PC-9 (cell line): ENCODE measurements around the gene HEG1. TPM values are rescaled to one million over a fixed set of nuclear protein-coding genes. Genes with fewer than 3 reads are reported as not detected.

Experiments
- BruUV-seq: library from RNA; stranded (reverse); fragments of 400-500 nt; replicated peaks from 2 replicates; lab custom pipeline; 2021; lab: Mats Ljungman, UMichigan
- CTCF ChIA-PET: fragments of 300-600 bp; sonication (Branson Sonifier 250); formaldehyde crosslinking; loops from one replicate; lab custom pipeline; 2022; ENCODE audit warnings: antibody characterized with exemption; lab: Charles Lee
- POLR2A ChIA-PET: fragments of 300-600 bp; sonication (Branson Sonifier 250); formaldehyde crosslinking; loops from one replicate; lab custom pipeline; 2022; ENCODE audit warnings: antibody characterized with exemption; ENCODE audit not compliant: unreplicated experiment; lab: Charles Lee
- DNase-seq, 2 experiments: peaks; one replicate each; pipeline versions ENCODE4 v3.0.0 to v3.0.0-alpha.2; 2015 to 2022; ENCODE audit warnings: mixed read lengths in 1 of 2
- H2AFZ ChIP-seq: fragments of 200-600 bp; sonication (generic); 2 replicates; pipeline ENCODE4 v1.8.1; 2017; ENCODE audit warnings: antibody characterized with exemption
- H3F3A ChIP-seq: fragments of 200-600 bp; sonication (generic); 2 replicates; pipeline ENCODE4 v1.8.1; 2017; ENCODE audit warnings: antibody characterized with exemption, mild to moderate bottlenecking, low read depth; ENCODE audit not compliant: insufficient read depth
- H3K27ac ChIP-seq: fragments of 200-600 bp; sonication (generic); 2 replicates; pipeline ENCODE4 v1.6.1; 2016; ENCODE audit warnings: mixed run types
- H3K27me3 ChIP-seq: fragments of 200-600 bp; sonication (generic); 2 replicates; pipeline ENCODE4 v1.6.1; 2016; ENCODE audit warnings: low read depth, mixed run types; ENCODE audit not compliant: insufficient read depth
- H3K36me3 ChIP-seq: fragments of 200-600 bp; sonication (generic); 2 replicates; pipeline ENCODE4 v1.6.1; 2016; ENCODE audit warnings: low read depth, mixed run types
- H3K4me1 ChIP-seq: fragments of 200-600 bp; sonication (generic); replicated peaks from 2 replicates; pipeline ENCODE4 v1.6.1; 2016; ENCODE audit warnings: mixed run types; ENCODE audit not compliant: insufficient read depth
- H3K4me2 ChIP-seq: fragments of 200-600 bp; sonication (generic); 2 replicates; pipeline ENCODE4 v1.6.1; 2017; ENCODE audit warnings: mixed run types
- H3K4me3 ChIP-seq: fragments of 200-600 bp; sonication (generic); 2 replicates; pipeline ENCODE4 v1.6.1; 2016; ENCODE audit warnings: mixed run types
- H3K79me2 ChIP-seq: fragments of 200-600 bp; sonication (generic); 2 replicates; pipeline ENCODE4 v1.6.1; 2017; ENCODE audit warnings: low read depth, mixed run types
- H3K9me2 ChIP-seq: fragments of 200-600 bp; sonication (generic); 2 replicates; pipeline ENCODE4 v1.8.1; 2017; ENCODE audit warnings: mild to moderate bottlenecking; ENCODE audit not compliant: insufficient read depth
- H3K9me3 ChIP-seq: fragments of 200-600 bp; sonication (generic); 2 replicates; pipeline ENCODE4 v1.8.1; 2016; ENCODE audit warnings: low read depth; ENCODE audit not compliant: insufficient read depth
- H4K20me1 ChIP-seq: fragments of 200-600 bp; sonication (generic); 2 replicates; pipeline ENCODE4 v1.8.1; 2017; ENCODE audit not compliant: insufficient read depth
- EZH2 ChIP-seq: fragments of 200-600 bp; sonication (generic); IDR thresholded peaks from 2 replicates; pipeline ENCODE4 v1.8.0; 2017; ENCODE audit warnings: antibody characterized with exemption, low read depth
- intact Hi-C: fragments of 100-400 bp; cut with micrococcal nuclease; formaldehyde crosslinking; loops from one replicate; pipeline ENCODE4 v1.10.0; 2022; ENCODE audit not compliant: unreplicated experiment
- total RNA-seq: library from RNA; stranded (reverse); gene quantifications from 2 replicates; pipeline ENCODE4 v1.2.3, GENCODE V29; 2021
- TF ChIP-seq, protein P1 (sequence below): fragments of 200-600 bp; sonication (generic); conservative IDR thresholded peaks from 2 replicates; pipeline ENCODE4 v1.6.1; 2017; ENCODE audit warnings: mixed run types, antibody characterized with exemption, mild to moderate bottlenecking, moderate library complexity

Gene HEG1
- total RNA-seq, 1 experiment from 2014 or later, result 33.5 TPM

DNA sequence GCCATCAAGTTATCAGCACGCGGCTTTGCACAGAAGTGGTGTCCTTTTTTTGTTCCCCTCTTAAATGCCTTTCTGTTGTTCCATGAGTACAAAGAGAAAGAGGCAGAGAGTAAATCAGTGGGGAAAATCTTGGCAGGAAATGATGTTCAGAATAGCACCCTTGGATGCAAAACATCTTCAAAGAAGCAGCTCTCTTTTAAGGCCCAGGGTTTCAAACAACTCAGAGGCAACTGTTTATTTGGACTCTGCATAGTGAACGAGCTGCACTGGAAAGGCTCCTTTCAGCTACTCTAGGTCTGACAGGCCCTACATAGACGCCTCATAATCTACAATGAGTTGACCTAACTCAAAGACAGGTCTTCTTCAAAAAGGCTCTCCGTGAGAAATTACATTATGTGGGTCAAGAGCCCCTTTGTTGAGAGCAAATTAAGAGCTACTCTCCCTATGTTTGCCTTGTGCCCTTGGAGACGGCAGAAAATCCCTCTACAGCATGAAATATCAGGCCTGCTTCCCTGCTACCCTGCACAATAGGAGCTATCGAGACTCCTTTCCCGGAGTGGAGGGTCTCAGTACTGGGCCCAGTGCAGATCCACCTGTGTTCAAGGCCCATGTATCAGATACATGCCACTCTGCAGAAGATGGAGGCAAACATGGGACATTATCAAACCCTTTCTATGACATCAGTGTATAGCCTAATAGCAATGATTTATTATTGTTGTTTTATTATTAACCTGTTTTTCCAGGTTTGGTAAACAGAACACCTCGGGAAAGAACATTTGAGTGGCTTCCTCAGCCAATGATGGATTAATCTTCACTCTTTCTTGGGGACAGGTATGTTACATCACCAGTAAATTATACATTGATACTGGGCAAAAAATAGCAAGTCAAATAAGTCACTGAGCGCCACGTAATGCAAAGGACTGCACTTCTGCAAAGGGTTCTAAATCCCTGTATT lies 53.1 kb downstream of the HEG1 start:
- Histone ChIP-seq H3K36me3 (no peaks in the 10 kb centered on the region), H3K79me2 (no peaks in the 10 kb centered on the region), H3K4me3 (no peak overlapping the region), H3K27ac (no peak overlapping the region), H4K20me1 (no peaks in the 10 kb centered on the region), H3K27me3 (no peaks in the 10 kb centered on the region), H3K9me2 (no peaks in the 10 kb centered on the region), H3K9me3 (no peaks in the 10 kb centered on the region), H3F3A (no peaks in the 10 kb centered on the region), H2AFZ (no peak overlapping the region), H3K4me1 (0 out of 2 replicates have a peak, but pooled peaks cover 6% of the 10 kb centered on the region), H3K4me2 (no peak overlapping the region)
- ChIA-PET CTCF (interaction anchor here (0.5 kb wide), 1 partner anchor 315 kb away, joined by 8 read pairs; no protein-coding TSS in a partner anchor), POLR2A (interaction anchor here (0.6 kb wide), 1 partner anchor 144 kb away, joined by 5 read pairs; no protein-coding TSS in a partner anchor)
- BruUV-seq, result no TSS peak
- no peak for DNase-seq
- TF ChIP-seq, protein P1, sequence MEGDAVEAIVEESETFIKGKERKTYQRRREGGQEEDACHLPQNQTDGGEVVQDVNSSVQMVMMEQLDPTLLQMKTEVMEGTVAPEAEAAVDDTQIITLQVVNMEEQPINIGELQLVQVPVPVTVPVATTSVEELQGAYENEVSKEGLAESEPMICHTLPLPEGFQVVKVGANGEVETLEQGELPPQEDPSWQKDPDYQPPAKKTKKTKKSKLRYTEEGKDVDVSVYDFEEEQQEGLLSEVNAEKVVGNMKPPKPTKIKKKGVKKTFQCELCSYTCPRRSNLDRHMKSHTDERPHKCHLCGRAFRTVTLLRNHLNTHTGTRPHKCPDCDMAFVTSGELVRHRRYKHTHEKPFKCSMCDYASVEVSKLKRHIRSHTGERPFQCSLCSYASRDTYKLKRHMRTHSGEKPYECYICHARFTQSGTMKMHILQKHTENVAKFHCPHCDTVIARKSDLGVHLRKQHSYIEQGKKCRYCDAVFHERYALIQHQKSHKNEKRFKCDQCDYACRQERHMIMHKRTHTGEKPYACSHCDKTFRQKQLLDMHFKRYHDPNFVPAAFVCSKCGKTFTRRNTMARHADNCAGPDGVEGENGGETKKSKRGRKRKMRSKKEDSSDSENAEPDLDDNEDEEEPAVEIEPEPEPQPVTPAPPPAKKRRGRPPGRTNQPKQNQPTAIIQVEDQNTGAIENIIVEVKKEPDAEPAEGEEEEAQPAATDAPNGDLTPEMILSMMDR, result no peak
- TF ChIP-seq EZH2, result no peak
- intact Hi-C loops, result no loop called here

DNA sequence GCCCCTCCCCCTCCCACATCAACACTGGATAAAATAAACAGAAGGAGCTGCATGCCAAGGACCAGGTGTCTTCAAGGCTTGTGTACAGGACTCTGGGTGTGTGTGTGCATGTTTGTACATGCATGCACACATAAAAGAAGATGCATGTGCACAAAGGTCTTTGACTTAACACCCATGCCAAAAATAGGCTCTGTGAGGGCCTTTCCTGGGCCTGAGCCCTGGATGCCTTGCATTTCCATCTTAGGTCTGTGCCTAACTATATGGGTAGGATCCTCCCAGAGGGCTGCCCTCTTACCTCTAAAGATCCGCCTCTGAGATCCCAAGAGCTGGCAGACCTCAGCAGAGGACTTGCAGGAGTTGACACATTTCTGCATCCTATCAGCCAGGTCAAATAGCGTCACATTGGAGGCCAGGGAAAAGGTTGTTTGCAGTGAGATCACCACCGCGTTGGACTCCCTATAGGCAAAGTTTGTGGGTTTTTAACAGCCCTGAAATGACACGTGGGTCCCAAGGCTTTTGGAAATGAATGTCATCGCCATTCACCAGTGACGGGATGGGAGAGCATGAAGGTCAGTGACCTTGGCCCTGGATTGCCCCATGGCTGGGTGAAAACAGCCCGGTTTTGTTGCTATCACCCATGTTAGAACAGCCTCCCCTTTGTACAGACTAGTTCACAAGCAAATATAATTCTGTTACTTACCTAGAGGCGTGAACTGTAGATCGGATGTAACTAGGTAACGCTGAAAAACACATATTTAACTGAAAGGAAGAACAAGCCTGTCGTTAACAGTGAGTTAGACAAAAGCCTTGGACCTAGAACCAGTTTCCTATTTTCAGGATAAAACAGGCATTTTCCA lies 54.0 kb downstream of the HEG1 start:
- no TSS peak for BruUV-seq
- Histone ChIP-seq H2AFZ (no peak overlapping the region), H3K79me2 (no peaks in the 10 kb centered on the region), H3F3A (no peaks in the 10 kb centered on the region), H3K9me3 (no peaks in the 10 kb centered on the region), H3K4me3 (no peak overlapping the region), H3K9me2 (no peaks in the 10 kb centered on the region), H3K4me1 (0 out of 2 replicates have a peak, but pooled peaks cover 6% of the 10 kb centered on the region), H3K27ac (no peak overlapping the region), H4K20me1 (no peaks in the 10 kb centered on the region), H3K27me3 (no peaks in the 10 kb centered on the region), H3K36me3 (no peaks in the 10 kb centered on the region), H3K4me2 (no peak overlapping the region)
- DNase-seq, result no peak
- intact Hi-C loops, result no loop called here
- ChIA-PET CTCF (interaction anchor here (0.9 kb wide), 1 partner anchor 25 kb away, joined by 4 read pairs; no protein-coding TSS in a partner anchor), POLR2A (no interaction called here)
- TF ChIP-seq EZH2, result no peak
- TF ChIP-seq, protein P1, result no peak

DNA sequence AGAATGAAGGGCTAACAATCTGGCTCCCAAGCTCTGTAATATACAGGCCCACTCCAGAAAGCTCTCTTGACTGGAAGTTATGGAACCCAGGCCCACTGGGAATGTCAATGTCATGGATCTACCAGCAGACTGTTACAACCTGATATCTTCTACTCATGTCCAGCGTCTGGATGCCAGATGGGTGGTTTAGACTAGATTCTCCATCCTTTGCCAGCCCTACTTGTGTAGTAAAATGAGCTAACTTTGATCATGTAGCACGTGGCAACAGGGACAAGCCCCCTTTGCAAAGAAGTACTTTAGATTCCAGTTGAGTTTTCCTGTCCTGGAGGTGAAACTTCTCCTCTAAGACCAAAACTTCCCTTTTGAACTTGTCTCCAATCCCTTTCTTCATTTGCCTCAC lies 55.1 kb downstream of the HEG1 start:
- H3K4me2 ChIP-seq, result no peak overlapping the region
- no peak overlapping the region for H2AFZ ChIP-seq
- intact Hi-C loops, result no loop called here
- no TSS peak for BruUV-seq
- POLR2A ChIA-PET, result no interaction called here
- H4K20me1 ChIP-seq, result no peaks in the 10 kb centered on the region
- no peaks in the 10 kb centered on the region for H3F3A ChIP-seq
- no peaks in the 10 kb centered on the region for H3K9me3 ChIP-seq
- 0 out of 2 replicates have a peak, but pooled peaks cover 6% of the 10 kb centered on the region for H3K4me1 ChIP-seq
- no peaks in the 10 kb centered on the region for H3K79me2 ChIP-seq
- H3K9me2 ChIP-seq, result no peaks in the 10 kb centered on the region
- no peak for DNase-seq
- H3K27me3 ChIP-seq, result no peaks in the 10 kb centered on the region
- H3K4me3 ChIP-seq, result no peak overlapping the region
- CTCF ChIA-PET, result interaction anchor here (0.7 kb wide), 2 partner anchors 79 to 587 kb away, joined by 4 to 16 read pairs; no protein-coding TSS in a partner anchor
- no peak overlapping the region for H3K27ac ChIP-seq
- H3K36me3 ChIP-seq, result no peaks in the 10 kb centered on the region
- TF ChIP-seq EZH2, result no peak
- TF ChIP-seq, protein P1, result no peak
